H1 (cell line): ENCODE data around the gene ARHGEF7. TPM values are rescaled to one million over a fixed set of nuclear protein-coding genes. Genes with fewer than 3 reads are reported as not detected.
A peak's percentile ranks its signal among the peaks of the same experiment; 100 is the strongest.

Source experiments
- CTCF ChIA-PET: fragments of 300-600 bp; sonication (Branson Sonifier 250); formaldehyde crosslinking; loops from one replicate; lab custom pipeline; 2021; ENCODE audit not compliant: partially characterized antibody; lab: Charles Lee
- POLR2A ChIA-PET: fragments of 300-600 bp; sonication (Branson Sonifier 250); formaldehyde crosslinking; loops from one replicate; lab custom pipeline; 2021; ENCODE audit warnings: inconsistent platforms; ENCODE audit not compliant: partially characterized antibody; lab: Charles Lee
- DNase-seq, 2 experiments: peaks; one replicate each; pipeline versions ENCODE4 v3.0.0 to v3.0.0-alpha.2; 2010 to 2022; ENCODE audit warnings: low spot score in 2 of 2, low read depth in 1 of 2, mixed read lengths in 1 of 2
- FAIRE-seq: peaks from 2 replicates; lab custom pipeline; 2011; peaks lifted over from hg19 to GRCh38; lab: Jason Lieb, UNC
- H2AFZ ChIP-seq: 2 replicates; pipeline ENCODE4 v1.8.1; 2012; ENCODE audit warnings: low read length, inconsistent platforms
- H2AK5ac ChIP-seq: 2 replicates; pipeline ENCODE4 v1.6.1; 2013; ENCODE audit warnings: low read depth, low read length
- H2BK120ac ChIP-seq: replicated peaks from 2 replicates; pipeline ENCODE3; 2013; ENCODE audit warnings: low read depth, low read length, inconsistent platforms
- H2BK12ac ChIP-seq: 2 replicates; pipeline ENCODE4 v1.6.1; 2013; ENCODE audit warnings: low read depth, low read length
- H2BK15ac ChIP-seq: 2 replicates; pipeline ENCODE4 v1.6.1; 2013; ENCODE audit warnings: low read length
- H2BK20ac ChIP-seq: 2 replicates; pipeline ENCODE4 v1.6.1; 2013; ENCODE audit warnings: low read length
- H2BK5ac ChIP-seq: 2 replicates; pipeline ENCODE4 v1.6.1; 2013; ENCODE audit warnings: low read depth, low read length
- H3K14ac ChIP-seq: 2 replicates; pipeline ENCODE4 v1.6.1; 2013; ENCODE audit warnings: inconsistent platforms; ENCODE audit not compliant: insufficient read length
- H3K18ac ChIP-seq: 2 replicates; pipeline ENCODE4 v1.6.1; 2013; ENCODE audit warnings: low read length; ENCODE audit errors: extremely low read depth
- H3K23ac ChIP-seq: 2 replicates; pipeline ENCODE4 v1.6.1; 2013; ENCODE audit warnings: inconsistent platforms; ENCODE audit not compliant: insufficient read length
- H3K23me2 ChIP-seq: 2 replicates; pipeline ENCODE4 v1.6.1; 2013; ENCODE audit warnings: low read depth, low read length
- H3K27ac ChIP-seq: 2 replicates; pipeline ENCODE4 v1.6.1; 2011; ENCODE audit warnings: low read depth, low read length, inconsistent platforms
- H3K27me3 ChIP-seq, 4 experiments: replicated peaks in 1 of 4; 1 replicate in 1 of 4; 2 replicates in 3 of 4; pipeline versions ENCODE4 v1.6.1 to v1.8.1; 2011 to 2013; ENCODE audit warnings: low read length in 3 of 4, mild to moderate bottlenecking in 3 of 4, inconsistent platforms in 2 of 4, mixed read lengths in 2 of 4, moderate library complexity in 1 of 4; ENCODE audit not compliant: control insufficient read depth in 3 of 4, insufficient read depth in 3 of 4; ENCODE audit errors: extremely low read depth in 1 of 4
- H3K36me3 ChIP-seq, 4 experiments: 2 replicates each; pipeline versions ENCODE4 v1.6.1 to v1.8.1; 2011 to 2013; ENCODE audit warnings: mild to moderate bottlenecking in 4 of 4, low read length in 3 of 4, moderate library complexity in 2 of 4, control low read depth in 1 of 4, inconsistent platforms in 1 of 4; ENCODE audit not compliant: insufficient read depth in 4 of 4, control insufficient read depth in 2 of 4
- H3K4ac ChIP-seq: replicated peaks from 2 replicates; pipeline ENCODE3; 2013; ENCODE audit warnings: low read length, low read depth, mixed read lengths, inconsistent platforms; ENCODE audit not compliant: insufficient read length
- H3K4me1 ChIP-seq, 4 experiments: replicated peaks in 1 of 4; 1 replicate in 1 of 4; 2 replicates in 3 of 4; pipeline versions ENCODE4 v1.6.1 to v1.8.1; 2011 to 2013; ENCODE audit warnings: low read length in 3 of 4, inconsistent platforms in 2 of 4, mixed read lengths in 1 of 4; ENCODE audit not compliant: insufficient read depth in 4 of 4, control insufficient read depth in 3 of 4
- H3K4me2 ChIP-seq, 2 experiments: 2 replicates each; pipeline versions ENCODE4 v1.6.1 to v1.8.1; 2011 to 2013; ENCODE audit warnings: low read depth in 2 of 2, low read length in 2 of 2, control low read depth in 1 of 2, inconsistent platforms in 1 of 2, mild to moderate bottlenecking in 1 of 2; ENCODE audit not compliant: insufficient read depth in 1 of 2
- H3K4me3 ChIP-seq, 4 experiments: fragments of 200-600, 300-600 bp in 1 of 4; sonication (generic), shearing (Covaris generic), sonication (Bioruptor Twin) in 1 of 4; 2 replicates each; pipeline versions ENCODE4 v1.5.1 to v1.8.1; 2011 to 2016; ENCODE audit warnings: low read length in 4 of 4, low read depth in 3 of 4, control low read depth in 2 of 4, inconsistent platforms in 2 of 4, mild to moderate bottlenecking in 2 of 4, mixed read lengths in 1 of 4, moderate library complexity in 1 of 4; ENCODE audit not compliant: insufficient read depth in 2 of 4; ENCODE audit errors: extremely low read depth in 1 of 4
- H3K56ac ChIP-seq: replicated peaks from 2 replicates; pipeline ENCODE3; 2013; ENCODE audit warnings: low read depth, mild to moderate bottlenecking, mixed read lengths, low read length, inconsistent platforms; ENCODE audit not compliant: insufficient read length
- H3K79me1 ChIP-seq: 2 replicates; pipeline ENCODE4 v1.6.1; 2013; ENCODE audit warnings: low read depth, low read length, control low read depth
- H3K79me2 ChIP-seq, 2 experiments: 2 replicates each; pipeline versions ENCODE4 v1.6.1 to v1.8.1; 2012 to 2013; ENCODE audit warnings: low read length in 2 of 2, mild to moderate bottlenecking in 2 of 2, inconsistent platforms in 1 of 2; ENCODE audit not compliant: insufficient read depth in 2 of 2, control insufficient read depth in 1 of 2
- H3K9ac ChIP-seq, 4 experiments: replicated peaks in 1 of 4; 1 replicate in 1 of 4; 2 replicates in 3 of 4; pipeline versions ENCODE4 v1.6.1 to v1.8.1; 2011 to 2013; ENCODE audit warnings: low read depth in 3 of 4, low read length in 3 of 4, control low read depth in 2 of 4, mild to moderate bottlenecking in 2 of 4, moderate library complexity in 2 of 4, inconsistent platforms in 1 of 4; ENCODE audit errors: extremely low read depth in 1 of 4
- H3K9me3 ChIP-seq, 2 experiments: 2 replicates each; pipeline versions ENCODE4 v1.6.1 to v1.8.1; 2012 to 2013; ENCODE audit warnings: mild to moderate bottlenecking in 2 of 2, moderate library complexity in 2 of 2, control low read depth in 1 of 2, inconsistent platforms in 1 of 2, low read depth in 1 of 2, low read length in 1 of 2, mixed read lengths in 1 of 2; ENCODE audit not compliant: insufficient read depth in 2 of 2
- H4K20me1 ChIP-seq, 2 experiments: replicated peaks in 1 of 2; 2 replicates each; pipeline versions ENCODE3 to v1.8.1; 2011 to 2013; ENCODE audit warnings: inconsistent platforms in 2 of 2, low read length in 2 of 2, mild to moderate bottlenecking in 1 of 2; ENCODE audit not compliant: insufficient read depth in 2 of 2, control insufficient read depth in 1 of 2
- H4K5ac ChIP-seq: 2 replicates; pipeline ENCODE4 v1.6.1; 2013; ENCODE audit warnings: low read length, low read depth, mixed read lengths, inconsistent platforms; ENCODE audit not compliant: insufficient read length
- H4K8ac ChIP-seq: 2 replicates; pipeline ENCODE4 v1.8.0; 2013; ENCODE audit warnings: mild to moderate bottlenecking, moderate library complexity, low read length, inconsistent platforms; ENCODE audit not compliant: insufficient read depth; ENCODE audit errors: extremely low read depth
- H4K91ac ChIP-seq: replicated peaks from 2 replicates; pipeline ENCODE3; 2013; ENCODE audit warnings: low read length, mixed read lengths, inconsistent platforms; ENCODE audit not compliant: insufficient read length
- NANOG ChIP-seq: IDR thresholded peaks from 2 replicates; pipeline ENCODE4 v1.6.1; 2011; ENCODE audit warnings: low read length, low read depth, mild to moderate bottlenecking, inconsistent platforms; ENCODE audit not compliant: insufficient read depth, poor library complexity, severe bottlenecking
- SIN3A ChIP-seq, 2 experiments: IDR thresholded peaks in 1 of 2; conservative IDR thresholded peaks in 1 of 2; 2 replicates each; pipeline ENCODE4 v1.6.1; 2011 to 2012; ENCODE audit warnings: low read length in 2 of 2, improper control_type of control experiment in 1 of 2, low read depth in 1 of 2, mild to moderate bottlenecking in 1 of 2
- SP2 ChIP-seq: IDR thresholded peaks from 2 replicates; pipeline ENCODE4 v1.6.1; 2012; ENCODE audit warnings: mild to moderate bottlenecking, low read length, inconsistent platforms
- TAF7 ChIP-seq: optimal IDR thresholded peaks from 2 replicates; pipeline ENCODE3; 2011; ENCODE audit warnings: low read depth, mild to moderate bottlenecking, inconsistent platforms, low read length, moderate library complexity, borderline replicate concordance
- WGBS, 2 experiments: shearing (Covaris generic) in 1 of 2; methylation state at CpG; one replicate each; pipeline versions ENCODE4 v1.1.6 to v1.1.7; 2013 to 2015; ENCODE audit warnings: low lambda C conversion rate in 2 of 2, mixed read lengths in 2 of 2, inconsistent platforms in 1 of 2, low coverage in 1 of 2, missing lambda C conversion rate in 1 of 2; ENCODE audit not compliant: insufficient replicate concordance in 2 of 2, insufficient coverage in 1 of 2, insufficient read length in 1 of 2; ENCODE audit errors: extremely low coverage in 1 of 2, missing lambda C conversion rate in 1 of 2; 5-methylcytosine and 5-hydroxymethylcytosine counted together
- polyA plus RNA-seq, 7 experiments: library from polyadenylated mRNA; depleted of rRNA in 3 of 7; stranded (reverse) in 5 of 7; unstranded in 2 of 7; fragments of >200 nt in 5 of 7; fragments of 200-250 nt in 2 of 7; gene quantifications; 1 replicate in 5 of 7; 2 replicates in 1 of 7; 4 replicates in 1 of 7; pipeline versions ENCODE4 v1.2.1 to v1.2.3, GENCODE V29; 2011 to 2013; ENCODE audit warnings: missing spikeins in 2 of 7, mixed read lengths in 2 of 7
- total RNA-seq: library from RNA; stranded (reverse); fragmentation: NEBNext Ultra II Directional; extraction: Animal tissue kit (Norgen Biotek cat#: 25700); gene quantifications from 2 replicates; pipeline ENCODE4 v1.2.1, GENCODE V29; 2021

Gene ARHGEF7
- total and polyA plus RNA-seq, 2 of the 8 experiments (the other 6 are each of a cell fraction or from before 2014, with no cell fraction given): 26.2 to 56.5 TPM

DNA sequence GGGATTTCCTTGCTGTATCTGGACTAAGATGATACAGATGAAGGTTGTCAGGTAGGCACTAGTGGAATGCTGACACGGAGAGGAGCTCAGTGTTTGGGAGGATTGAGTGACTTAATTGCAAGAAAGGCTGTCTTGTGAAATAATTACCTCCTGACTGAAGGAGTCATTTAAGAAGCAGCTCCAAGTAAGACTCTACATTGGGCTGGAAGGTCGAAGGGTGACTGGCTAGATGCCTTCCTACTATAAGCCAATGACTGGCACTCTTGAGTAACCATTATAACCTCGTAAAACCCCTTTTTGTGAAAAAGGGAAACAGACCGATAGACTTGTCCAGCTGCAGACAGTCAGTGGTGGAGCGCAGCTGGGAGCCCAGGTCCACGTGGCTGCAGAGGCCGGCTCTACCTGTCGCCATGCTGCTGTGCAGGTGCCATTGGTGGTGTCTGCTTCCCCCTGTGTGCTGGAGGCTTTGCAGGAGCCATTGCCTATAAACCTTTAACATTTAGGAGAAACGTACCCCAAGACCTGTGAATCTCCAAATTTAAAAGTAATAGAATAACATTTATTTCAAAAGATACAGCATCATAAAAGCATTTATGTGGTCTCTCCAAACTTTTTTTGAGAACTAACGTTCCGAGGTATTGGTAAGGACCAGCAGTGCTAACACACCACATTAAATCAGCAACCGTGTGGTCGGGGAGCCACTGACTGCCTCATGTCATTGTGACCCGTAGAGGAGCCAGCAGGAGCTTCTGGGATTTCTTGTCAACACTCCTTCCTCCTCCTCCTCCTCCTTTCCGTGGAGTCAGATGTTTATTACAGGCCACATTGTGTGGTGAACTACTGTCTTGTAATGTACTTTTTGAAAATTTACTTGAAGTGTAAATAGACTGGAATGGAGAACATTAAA is 124.9 kb downstream of the ARHGEF7 start:
- FAIRE-seq (no peak), DNase-seq (peak in 1 of 2 experiments; percentile 29)
- Histone ChIP-seq H3K27ac (no peak overlapping the region), H3K4me3 (no peak overlapping the region), H3K23ac (no peak overlapping the region), H3K27me3 (no peaks in the 10 kb centered on the region), H3K23me2 (no peaks in the 10 kb centered on the region), H2AK5ac (no peak overlapping the region), H4K91ac (no peak overlapping the region), H2AFZ (no peak overlapping the region), H2BK120ac (no peak overlapping the region), H2BK12ac (no peak overlapping the region), H3K4me2 (no peak overlapping the region), H3K79me2 (peaks cover 0 to 8% of the 10 kb centered on the region in 2 experiments; a peak in 1 of 4 replicates), H3K9ac (no peak overlapping the region), H3K56ac (no peak overlapping the region), H3K4me1 (peaks cover 2 to 14% (median 5%) of the 10 kb centered on the region in 4 experiments; a peak in 5 of 7 replicates), H4K5ac (no peak overlapping the region), H3K14ac (no peak overlapping the region), H3K9me3 (no peaks in the 10 kb centered on the region), H2BK5ac (no peak overlapping the region), H3K36me3 (peaks cover 0 to 8% (median 5%) of the 10 kb centered on the region in 4 experiments; a peak in 2 of 8 replicates), H3K18ac (no peak overlapping the region; the same call in 1 of the 2 replicates), H4K8ac (no peak overlapping the region), H2BK15ac (no peak overlapping the region), H3K79me1 (no peaks in the 10 kb centered on the region; the same call in 1 of the 2 replicates), H3K4ac (no peak overlapping the region), H2BK20ac (no peak overlapping the region), H4K20me1 (peaks cover 3 to 5% of the 10 kb centered on the region in 2 experiments)
- TF ChIP-seq SP2 (no peak), NANOG (no peak), SIN3A (conservative IDR thresholded peaks at IDR 0.05 in 1 of 2, IDR thresholded peaks at IDR 0.05 in 1 of 2; ENCODE audit: low read depth in 1 of 2, low read length in 2 of 2) (no peak), TAF7 (no peak)
- 89% methylated on average over 15 of the region's 15 CpGs; no CpG with 5 or more reads in 1 of the 2 experiments for WGBS, 2 experiments
- POLR2A ChIA-PET: interaction anchor here (1.0 kb wide), 1 partner anchor 10 kb away, joined by 3 read pairs; no protein-coding TSS in a partner anchor
- CTCF ChIA-PET: interaction anchor here (0.8 kb wide), 1 partner anchor 169 kb away, joined by 4 read pairs; no protein-coding TSS in a partner anchor
